ENCODE measurements around the gene PRRX2.

PRRX2 gene

GRCh38 chr9:129669946-129670345, 4.5 kb downstream of the PRRX2 start:
- DNase-seq, result no peak
- intact Hi-C loops (cut with DNase I), result no loop called here

DNA sequence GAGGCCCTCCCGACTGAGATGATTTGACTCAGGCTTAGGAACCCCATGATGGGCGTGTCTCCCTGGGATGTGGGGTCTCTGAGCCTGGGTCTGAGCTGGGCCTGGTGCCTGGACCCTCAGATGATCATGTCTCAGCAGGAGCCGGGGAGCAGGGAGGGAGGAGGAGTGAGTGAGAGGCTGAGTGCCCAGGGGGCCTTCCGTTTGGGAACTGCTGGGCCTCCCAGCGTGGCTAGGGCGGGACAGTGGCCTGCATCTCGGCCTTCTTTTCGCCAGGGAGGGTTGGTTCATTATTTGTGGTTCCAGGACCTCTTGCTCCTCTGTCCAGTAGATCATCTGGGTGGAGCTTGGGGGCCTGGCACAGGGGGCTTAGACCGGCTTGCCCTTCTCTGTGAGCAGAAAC, 5.6 kb downstream of the PRRX2 start:
- DNase-seq, result no peak
- intact Hi-C loops (cut with DNase I), result no loop called here

- DNase-seq, result no peak
- intact Hi-C loops (cut with DNase I), result no loop called here
Observed at GRCh38 chr9:129671519-129671918, 6.1 kb downstream of the PRRX2 start.

- intact Hi-C loops (cut with DNase I), result no loop called here
- no peak for DNase-seq
Observed at GRCh38 chr9:129672702-129673101, 7.3 kb downstream of the PRRX2 start.

DNA sequence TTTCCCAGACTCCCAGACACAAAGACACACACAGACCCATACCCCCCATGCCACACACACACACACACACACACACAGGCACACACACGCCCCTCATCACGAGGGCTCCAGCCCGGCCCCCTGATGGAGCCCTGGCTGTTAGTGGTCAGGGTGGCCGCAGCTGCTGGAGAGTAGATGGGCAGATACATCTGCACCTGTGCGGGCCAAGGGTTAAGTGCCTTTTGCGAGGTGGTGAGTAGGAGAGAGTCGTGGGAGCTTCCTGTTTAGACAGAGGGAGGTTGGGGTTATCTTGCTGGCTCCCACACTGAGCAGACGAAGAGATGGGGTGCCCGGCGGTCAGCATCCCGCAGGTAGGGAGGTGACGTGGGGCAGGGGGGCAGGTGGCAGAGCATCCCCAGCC, 8.2 kb downstream of the PRRX2 start:
- intact Hi-C loops (cut with DNase I), result no loop called here

GRCh38 chr9:129674229-129674628, 8.8 kb downstream of the PRRX2 start:
- intact Hi-C loops (cut with DNase I), result no loop called here
- DNase-seq, result no peak

More for the DNA sequence above, 8.2 kb downstream of the PRRX2 start:
- no peak for DNase-seq

- intact Hi-C loops (cut with DNase I), result no loop called here
- DNase-seq, result no peak
Observed at GRCh38 chr9:129675620-129676019, 10.2 kb downstream of the PRRX2 start.

DNA sequence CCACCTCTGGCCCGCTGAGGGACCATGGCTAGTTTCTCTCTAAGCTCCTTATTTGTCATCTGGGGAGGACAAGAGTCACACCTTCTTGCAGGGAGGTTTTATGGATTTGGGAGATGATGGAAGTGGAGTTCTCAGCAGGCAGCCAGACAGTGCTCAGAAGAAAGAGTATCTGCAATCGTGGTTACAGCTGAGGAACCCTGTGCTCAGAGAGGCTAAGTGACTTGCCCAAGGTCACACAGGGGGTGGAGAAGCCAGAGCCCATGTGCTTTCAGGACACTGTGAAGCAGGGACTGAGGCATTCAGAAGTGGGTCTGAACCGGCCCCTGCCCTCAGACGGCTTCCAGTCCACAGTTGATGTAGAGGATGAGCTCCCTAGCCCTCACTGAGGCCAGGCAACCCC, 10.8 kb downstream of the PRRX2 start:
- intact Hi-C loops (cut with DNase I), result no loop called here

DNA sequence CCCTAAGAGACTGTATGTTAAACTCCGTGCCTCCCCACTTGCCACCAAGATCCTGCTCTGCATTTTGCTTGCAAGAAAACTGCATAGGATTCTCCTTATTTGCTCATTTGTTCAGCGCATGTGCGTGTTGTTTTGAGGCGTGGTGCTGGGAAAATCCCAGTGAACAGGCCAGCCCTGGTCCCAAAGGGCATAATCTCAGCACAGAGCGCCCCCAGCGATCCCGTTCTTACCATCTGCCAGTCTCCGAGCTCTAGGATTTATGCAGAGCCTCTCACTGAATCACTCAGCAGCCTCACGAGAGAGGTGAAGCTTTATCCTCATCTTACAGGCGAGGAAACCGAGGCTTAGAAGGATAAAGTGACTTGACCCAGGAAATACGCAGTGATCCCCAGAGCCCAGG, 11.5 kb downstream of the PRRX2 start:
- DNase-seq, result no peak
- intact Hi-C loops (cut with DNase I), result no loop called here

More for the DNA sequence above, 10.8 kb downstream of the PRRX2 start:
- no peak for DNase-seq

- DNase-seq, result no peak
- intact Hi-C loops (cut with DNase I), result no loop called here
Observed at GRCh38 chr9:129677456-129677855, 12.0 kb downstream of the PRRX2 start.

DNA sequence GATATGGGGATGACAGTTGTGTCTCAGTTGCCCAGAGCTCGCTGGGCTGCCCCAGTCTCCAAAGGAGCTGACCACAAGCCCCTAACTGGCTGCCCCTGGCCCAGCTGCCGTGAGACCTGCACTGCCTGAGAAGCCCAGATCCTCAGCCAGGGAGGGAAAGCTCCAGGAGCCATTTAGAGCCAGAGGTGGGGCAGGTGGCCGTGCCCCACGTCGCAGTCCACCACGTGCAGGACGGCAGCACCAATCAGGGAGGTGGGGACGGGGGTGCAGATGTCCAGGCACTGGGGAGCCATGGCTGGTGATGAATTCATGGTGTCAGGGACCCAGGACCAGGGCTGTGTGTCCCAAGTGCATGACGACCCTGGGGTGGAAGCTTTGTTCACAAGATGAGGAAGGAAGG, 13.4 kb downstream of the PRRX2 start:
- DNase-seq, result no peak
- intact Hi-C loops (cut with DNase I), result no loop called here

- DNase-seq, result no peak
- intact Hi-C loops (cut with DNase I), result no loop called here
Observed at GRCh38 chr9:129679537-129679936, 14.1 kb downstream of the PRRX2 start.

DNA sequence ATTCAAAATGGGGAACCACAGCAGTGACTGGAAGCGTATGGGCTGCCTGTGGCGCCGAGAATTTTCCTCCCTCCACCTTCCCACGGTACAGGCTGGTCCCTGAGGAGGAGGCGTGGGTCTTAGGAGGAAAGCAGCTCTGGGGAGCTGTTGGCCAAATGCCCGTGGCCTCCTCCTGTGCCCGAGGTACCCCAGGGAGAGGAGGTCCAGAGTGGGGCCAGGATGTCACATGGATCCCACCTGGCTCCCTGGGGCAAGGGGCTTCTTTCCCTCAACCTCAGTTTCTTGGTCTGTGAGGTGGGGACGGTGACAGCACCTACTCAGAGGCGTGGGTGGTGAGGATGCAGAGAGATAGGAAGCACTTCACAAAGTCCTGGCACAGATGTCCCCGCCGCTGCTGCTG, 16.5 kb downstream of the PRRX2 start:
- DNase-seq, result no peak
- intact Hi-C loops (cut with DNase I), result no loop called here

DNA sequence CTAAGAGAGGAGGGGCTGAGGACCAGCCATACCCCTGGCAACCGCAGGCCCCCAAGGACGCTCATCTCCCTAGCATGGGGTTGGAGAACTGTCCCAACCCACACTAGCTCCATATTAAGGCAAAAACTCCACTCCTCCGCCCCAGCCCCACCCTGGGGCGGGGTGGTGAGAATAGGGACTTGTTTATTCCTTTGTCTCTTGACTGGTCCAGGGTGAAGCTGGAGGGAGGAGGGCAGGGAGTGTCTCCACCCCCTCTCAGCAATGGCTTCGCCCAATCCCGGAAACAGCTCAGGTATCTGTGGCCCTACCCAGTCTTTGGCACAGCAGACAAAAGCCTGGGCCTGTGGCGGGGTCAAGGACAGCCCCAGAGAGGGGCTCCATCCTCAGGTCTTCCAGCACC, 16.9 kb downstream of the PRRX2 start:
- intact Hi-C loops (cut with DNase I), result no loop called here
- DNase-seq, result no peak

GRCh38 chr9:129685220-129685932, 19.9 kb downstream of the PRRX2 start:
- intact Hi-C loops (cut with DNase I), result no loop called here
- DNase-seq, result no peak

DNA sequence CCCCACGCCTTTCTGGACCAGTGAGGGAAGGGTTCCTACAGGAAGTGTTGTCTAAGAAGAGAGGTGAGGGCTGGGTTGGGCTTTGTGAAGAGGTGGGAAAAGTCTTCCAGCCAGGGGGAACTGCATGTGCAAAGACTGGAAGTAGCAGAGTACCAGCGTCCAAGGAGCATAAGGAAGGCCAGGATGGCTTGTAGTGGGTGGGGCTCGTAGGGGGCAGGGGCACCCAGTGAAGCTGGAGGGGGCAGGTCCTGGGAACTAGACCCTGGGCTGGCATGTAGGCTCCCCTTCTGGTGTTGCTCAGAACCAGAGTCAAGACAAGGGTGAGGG, 20.4 kb downstream of the PRRX2 start:
- intact Hi-C loops (cut with DNase I), result no loop called here
- DNase-seq, result no peak

DNA sequence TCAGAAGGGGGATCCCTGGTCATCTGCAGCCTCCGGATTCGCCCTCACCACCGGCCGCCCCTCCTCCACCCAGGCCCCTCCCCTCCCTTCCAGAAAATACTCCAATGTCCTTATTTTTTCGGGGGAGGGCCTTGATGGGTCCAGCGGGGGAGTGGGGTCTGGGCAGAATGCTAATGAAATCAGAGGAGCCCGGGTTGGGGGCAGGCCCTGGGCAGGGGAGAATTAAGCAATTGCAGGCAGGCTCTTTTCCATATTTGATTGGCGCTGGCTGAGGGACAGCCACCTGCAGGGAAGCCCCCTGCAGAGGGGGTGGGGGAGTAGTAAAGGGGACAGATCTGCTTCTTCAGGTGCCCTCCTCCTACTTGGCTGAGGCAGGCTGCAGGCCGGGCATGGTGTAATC, 21.3 kb downstream of the PRRX2 start:
- intact Hi-C loops (cut with DNase I), result no loop called here
- DNase-seq, result no peak

DNA sequence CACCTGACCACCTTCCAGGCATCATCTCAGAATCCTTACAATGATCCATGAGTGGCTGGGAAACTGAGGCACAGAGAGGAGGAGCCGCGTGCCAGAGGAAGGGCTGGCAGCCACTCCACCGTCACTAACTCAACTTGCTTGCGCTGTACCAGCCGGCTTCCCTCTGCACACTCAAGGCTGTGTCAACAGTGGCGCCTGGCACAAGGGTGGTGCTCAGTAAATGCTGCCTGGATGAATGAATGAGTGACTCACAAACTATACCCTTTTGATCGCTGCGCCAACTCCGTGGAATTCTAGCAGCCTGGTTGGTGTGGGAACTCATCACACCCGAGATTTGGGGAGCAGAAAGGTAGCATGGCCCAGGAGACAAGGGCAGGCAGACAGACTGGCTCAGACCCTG, 21.9 kb downstream of the PRRX2 start:
- intact Hi-C loops (cut with DNase I), result no loop called here
- no peak for DNase-seq

DNA sequence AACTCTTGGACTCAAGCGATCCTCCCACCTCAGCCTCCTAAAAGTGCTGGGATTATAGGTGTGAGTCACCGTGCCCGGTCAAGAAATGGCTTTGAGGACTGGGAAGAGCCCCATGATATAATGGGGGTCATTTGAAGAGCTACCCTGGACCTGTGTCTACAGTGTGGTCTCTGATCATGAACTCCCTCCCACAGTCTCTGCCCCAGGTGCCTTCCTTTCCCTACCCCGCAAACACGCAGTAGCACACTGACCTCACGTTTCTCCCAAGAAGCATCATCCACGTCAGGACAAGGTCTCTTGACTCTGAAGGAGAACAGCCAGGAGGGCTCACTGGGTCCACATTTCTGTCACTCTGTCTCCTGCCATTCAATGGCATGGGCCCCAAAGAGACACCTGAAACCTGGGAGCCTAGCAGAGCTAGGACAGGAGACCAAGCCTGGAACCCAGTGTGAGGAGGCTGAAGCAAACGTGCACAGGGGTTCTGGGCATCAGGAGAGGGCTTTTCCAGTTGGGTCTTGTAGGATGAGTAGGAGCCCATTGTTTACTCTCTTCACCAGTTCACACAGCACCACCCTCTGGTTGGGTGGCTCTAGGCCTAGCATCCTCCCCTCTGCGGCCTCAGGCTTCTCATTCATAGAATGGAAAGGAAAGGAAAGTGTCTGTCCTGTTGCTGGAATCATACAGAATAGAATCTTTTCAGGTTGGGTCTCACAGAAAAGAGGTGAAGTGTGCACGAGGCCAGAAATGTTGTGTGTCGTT, 23.0 kb downstream of the PRRX2 start:
- DNase-seq, result no peak
- intact Hi-C loops (cut with DNase I), result no loop called here

GRCh38 chr9:129692534-129692933, 27.1 kb downstream of the PRRX2 start:
- intact Hi-C loops (cut with DNase I), result no loop called here

DNA sequence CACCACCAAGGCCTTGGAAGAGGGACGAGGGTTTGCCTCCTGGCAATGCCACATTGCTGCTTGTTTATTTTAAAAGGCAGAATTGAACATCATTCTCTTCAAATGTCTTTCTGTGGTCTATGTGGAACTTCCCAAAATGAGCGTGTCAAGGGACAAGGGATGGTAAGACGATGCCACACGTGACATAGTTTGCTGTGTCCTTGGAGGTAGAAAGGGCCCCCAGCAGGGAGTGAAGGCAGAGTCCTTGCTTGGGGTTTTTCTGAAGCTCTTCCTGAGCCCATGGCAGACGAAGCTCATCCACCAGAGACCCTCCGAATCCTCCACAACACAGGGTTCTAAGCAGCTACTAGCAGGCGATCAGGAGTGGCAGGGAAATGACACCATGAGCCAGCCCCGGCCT, 28.3 kb downstream of the PRRX2 start:
- intact Hi-C loops (cut with DNase I), result no loop called here
- DNase-seq, result no peak

More at GRCh38 chr9:129692534-129692933, 27.1 kb downstream of the PRRX2 start:
- no peak for DNase-seq
